Spleen (tissue), 11 donors: ENCODE measurements around the gene ZNF584. TPM values are rescaled to one million over a fixed set of nuclear protein-coding genes. Genes with fewer than 3 reads are reported as not detected.

Experiments used
- DNase-seq: peaks from one replicate; pipeline ENCODE4 v3.0.0-alpha.2; 2020
- H3K27ac ChIP-seq, 8 donors: fragments of 200-600 bp; sonication (generic) in 7 of 8; 1 replicate in 4 of 8; 2 replicates in 4 of 8; pipeline versions ENCODE4 v1.5.0 to v1.8.0; 2016 to 2021; ENCODE audit warnings: inconsistent platforms in 4 of 8, mild to moderate bottlenecking in 4 of 8, moderate library complexity in 1 of 8
- H3K27me3 ChIP-seq, 7 donors: fragments of 200-600 bp; sonication (generic) in 6 of 7; replicated peaks in 1 of 7; 1 replicate in 4 of 7; 2 replicates in 3 of 7; pipeline versions ENCODE4 v1.5.0 to v1.8.0; 2016 to 2021; ENCODE audit warnings: inconsistent platforms in 3 of 7, mild to moderate bottlenecking in 1 of 7
- H3K36me3 ChIP-seq, 6 donors: fragments of 200-600 bp; sonication (generic) in 5 of 6; 1 replicate in 4 of 6; 2 replicates in 2 of 6; pipeline versions ENCODE4 v1.5.0 to v1.8.0; 2016 to 2021; ENCODE audit warnings: inconsistent platforms in 2 of 6
- H3K4me1 ChIP-seq, 6 donors: fragments of 200-600 bp; sonication (generic) in 5 of 6; 1 replicate in 3 of 6; 2 replicates in 3 of 6; pipeline versions ENCODE4 v1.5.0 to v1.8.0; 2016 to 2021; ENCODE audit warnings: inconsistent platforms in 3 of 6
- H3K4me3 ChIP-seq, 8 donors: fragments of 200-600 bp; sonication (generic) in 7 of 8; 1 replicate in 4 of 8; 2 replicates in 4 of 8; pipeline versions ENCODE4 v1.5.0 to v1.8.0; 2016 to 2021; ENCODE audit warnings: inconsistent platforms in 4 of 8, mild to moderate bottlenecking in 4 of 8, moderate library complexity in 2 of 8
- H3K9me3 ChIP-seq, 8 donors: fragments of 200-600 bp; sonication (generic) in 7 of 8; 1 replicate in 4 of 8; 2 replicates in 4 of 8; pipeline versions ENCODE4 v1.5.0 to v1.8.0; 2016 to 2021; ENCODE audit warnings: inconsistent platforms in 4 of 8
- CTCF ChIP-seq, 11 experiments: fragments of 200-600 bp in 7 of 11; fragments of 450-650 bp in 4 of 11; sonication (generic) in 4 of 11; IDR thresholded peaks in 8 of 11; conservative IDR thresholded peaks in 3 of 11; 1 replicate in 7 of 11; 2 replicates in 4 of 11; pipeline versions ENCODE4 v1.4.0 to v1.8.0; 2016 to 2021; ENCODE audit warnings: antibody characterized with exemption in 11 of 11, inconsistent platforms in 4 of 11, mild to moderate bottlenecking in 1 of 11
- POLR2A ChIP-seq, 3 donors: fragments of 450-650 bp; IDR thresholded peaks; one replicate each; pipeline ENCODE4 v1.5.1; 2017; ENCODE audit warnings: antibody characterized with exemption in 3 of 3, mild to moderate bottlenecking in 1 of 3
- POLR2AphosphoS5 ChIP-seq, 3 donors: sonication (generic); formaldehyde crosslinking; IDR thresholded peaks; one replicate each; pipeline ENCODE4 v1.5.1; 2017; ENCODE audit warnings: antibody characterized with exemption in 3 of 3
- WGBS, 5 donors: extraction: QIAGEN DNeasy Blood & Tissue Kit in 3 of 5; methylation state at CpG; one replicate each; pipeline versions ENCODE4 v1.1.5 to v1.1.7; 2013 to 2018; 5-methylcytosine and 5-hydroxymethylcytosine counted together
- intact Hi-C: fragments of 100-400 bp; cut with DNase I; formaldehyde crosslinking; loops from one replicate; pipeline ENCODE4 v1.15.0; 2023; ENCODE audit warnings: low total_unique reads
- polyA plus RNA-seq, 3 donors: library from polyadenylated mRNA; stranded (reverse); fragments of 200-250 nt; gene quantifications; one replicate each; pipeline ENCODE4 v1.2.1, GENCODE V29; 2013
- total RNA-seq, 7 donors: library from RNA; depleted of rRNA in 3 of 7; stranded (reverse); fragments of >200 nt in 3 of 7; fragmentation: NEBNext Ultra II Directional in 4 of 7; extraction: Animal tissue kit (Norgen Biotek cat#: 25700) in 4 of 7; gene quantifications; one replicate each; pipeline versions ENCODE4 v1.1.0 to v1.2.1, GENCODE V29; 2016 to 2021
- donor health status: healthy with polysubstance abuse.
- donor health status: DM: no; HTN: no; CAD: no; lungs with moderate emphysema.
- donor health status: DM: no; HTN: no; CAD: no.
- donor health status: Bipolar disorder and iron deficiency.
- donor health status: healthy.
- donor health status: DM: no; HTN: no; CAD: no.
- donor health status: DM: yes; HTN: yes; CAD: no.

The ZNF584 gene
- total and polyA plus RNA-seq, 10 donors: 2.3 to 11.2 (median 8.3) TPM

- intact Hi-C loops: no loop called here
- H3K4me3 ChIP-seq: peak overlapping the region in 3 of 8 donors; percentile 23 to 58 (median 25)
- no peaks in the 10 kb centered on the region for H3K9me3 ChIP-seq
- H3K27ac ChIP-seq: no peak overlapping the region
- DNase-seq: no peak
- H3K36me3 ChIP-seq: peaks cover 3 to 45% (median 39%) of the 10 kb centered on the region in 6 donors
- H3K27me3 ChIP-seq: peaks cover 0 to 39% (median 18%) of the 10 kb centered on the region in 7 donors
- peaks cover 5 to 44% (median 23%) of the 10 kb centered on the region in 6 donors for H3K4me1 ChIP-seq
- WGBS, 5 donors: 6 to 33% (median 8%) methylated on average over 9 to 75 of the region's 75 CpGs
- TF ChIP-seq POLR2A (IDR thresholded peaks at IDR 0.05) (no peak), POLR2AphosphoS5 (IDR thresholded peaks at IDR 0.05) (peak in 2 of 3 donors; percentile 22 to 60), CTCF (IDR thresholded peaks at IDR 0.05 in 8 of 11, conservative IDR thresholded peaks at IDR 0.05 in 3 of 11) (no peak)
These were observed 12.3 kb upstream of the ZNF584 start for GRCh38 chr19:58395979-58396627.

- Histone ChIP-seq H3K4me3 (peak overlapping the region in 2 of 8 donors; percentile 25 to 58), H3K27ac (no peak overlapping the region), H3K4me1 (peaks cover 7 to 41% (median 26%) of the 10 kb centered on the region in 6 donors), H3K36me3 (peaks cover 3 to 37% (median 32%) of the 10 kb centered on the region in 6 donors), H3K9me3 (no peaks in the 10 kb centered on the region), H3K27me3 (peaks cover 0 to 39% (median 18%) of the 10 kb centered on the region in 7 donors)
- WGBS, 5 donors: 29 to 58% (median 34%) methylated on average over 16 to 58 of the region's 58 CpGs
- TF ChIP-seq POLR2A (IDR thresholded peaks at IDR 0.05) (no peak), POLR2AphosphoS5 (IDR thresholded peaks at IDR 0.05) (no peak), CTCF (IDR thresholded peaks at IDR 0.05 in 8 of 11, conservative IDR thresholded peaks at IDR 0.05 in 3 of 11) (no peak)
- no peak for DNase-seq
- intact Hi-C loops: no loop called here
These were observed 11.5 kb upstream of the ZNF584 start for GRCh38 chr19:58396691-58397532.

- DNase-seq: no peak
- H3K36me3 ChIP-seq: peaks cover 3 to 30% (median 27%) of the 10 kb centered on the region in 6 donors
- peaks cover 0 to 39% (median 18%) of the 10 kb centered on the region in 7 donors for H3K27me3 ChIP-seq
- no peak overlapping the region for H3K4me3 ChIP-seq
- TF ChIP-seq POLR2AphosphoS5 (IDR thresholded peaks at IDR 0.05): no peak
- no peak for TF ChIP-seq CTCF (IDR thresholded peaks at IDR 0.05 in 8 of 11, conservative IDR thresholded peaks at IDR 0.05 in 3 of 11)
- TF ChIP-seq POLR2A (IDR thresholded peaks at IDR 0.05): no peak
- intact Hi-C loops: no loop called here
- peaks cover 7 to 41% (median 29%) of the 10 kb centered on the region in 6 donors for H3K4me1 ChIP-seq
- no peaks in the 10 kb centered on the region for H3K9me3 ChIP-seq
- no peak overlapping the region for H3K27ac ChIP-seq
- whole genome bisulfite sequencing, 5 donors: 59 to 71% (median 69%) methylated on average over 4 to 7 of the region's 7 CpGs
These were observed 10.9 kb upstream of the ZNF584 start for GRCh38 chr19:58397533-58398037.
